OCI-LY7 (cell line): Measurements from ENCODE around the gene SLMAP. TPM values are rescaled to one million over a fixed set of nuclear protein-coding genes. Genes with fewer than 3 reads are reported as not detected.

ENCODE experiments used
- BruUV-seq: library from RNA; stranded (reverse); fragments of 400-500 nt; replicated peaks from 2 replicates; lab custom pipeline; 2021; lab: Mats Ljungman, UMichigan
- CTCF ChIA-PET: fragments of 300-600 bp; sonication (Branson Sonifier 250); formaldehyde crosslinking; loops from one replicate; lab custom pipeline; 2022; ENCODE audit warnings: antibody characterized with exemption; ENCODE audit not compliant: unreplicated experiment; lab: Charles Lee
- POLR2A ChIA-PET: fragments of 300-600 bp; sonication (Branson Sonifier 250); formaldehyde crosslinking; loops from one replicate; lab custom pipeline; 2022; ENCODE audit warnings: antibody characterized with exemption; lab: Charles Lee
- DNase-seq: peaks from one replicate; pipeline ENCODE4 v3.0.0-alpha.2; 2015; ENCODE audit warnings: low spot score
- H2AFZ ChIP-seq: fragments of 200-600 bp; sonication (generic), shearing (Covaris generic); 2 replicates; pipeline ENCODE4 v1.6.1; 2014; ENCODE audit warnings: mild to moderate bottlenecking, antibody characterized with exemption, low read length, moderate library complexity
- H3K27ac ChIP-seq: fragments of 200-600 bp; sonication (generic); 2 replicates; pipeline ENCODE4 v1.5.1; 2014; ENCODE audit warnings: mixed run types, low read depth, mild to moderate bottlenecking, moderate library complexity, low read length, inconsistent platforms; ENCODE audit not compliant: poor library complexity, severe bottlenecking
- H3K36me3 ChIP-seq: fragments of 200-600 bp; sonication (generic); 2 replicates; pipeline ENCODE4 v1.6.1; 2014; ENCODE audit warnings: mild to moderate bottlenecking, antibody characterized with exemption, low read length, moderate library complexity, mixed read lengths; ENCODE audit not compliant: insufficient read depth
- H3K4me1 ChIP-seq: fragments of 200-600 bp; sonication (generic); 2 replicates; pipeline ENCODE4 v1.5.1; 2014; ENCODE audit warnings: mild to moderate bottlenecking, low read length; ENCODE audit not compliant: insufficient read depth, poor library complexity, severe bottlenecking
- H3K4me2 ChIP-seq: fragments of 200-600 bp; sonication (generic); 2 replicates; pipeline ENCODE4 v1.6.1; 2014; ENCODE audit warnings: mild to moderate bottlenecking, low read length
- H3K4me3 ChIP-seq: fragments of 200-600 bp; sonication (generic); 2 replicates; pipeline ENCODE4 v1.5.1; 2014; ENCODE audit warnings: mild to moderate bottlenecking, low read depth, low read length; ENCODE audit not compliant: poor library complexity, severe bottlenecking
- H3K79me2 ChIP-seq: fragments of 200-600 bp; sonication (generic); 2 replicates; pipeline ENCODE4 v1.6.1; 2016; ENCODE audit warnings: low read depth, mild to moderate bottlenecking, low read length, moderate library complexity, mixed read lengths; ENCODE audit not compliant: insufficient read depth
- H3K9me2 ChIP-seq: fragments of 200-600 bp; sonication (generic); 2 replicates; pipeline ENCODE4 v1.6.1; 2016; ENCODE audit warnings: mild to moderate bottlenecking, low read length, mixed read lengths; ENCODE audit not compliant: insufficient read depth
- H3K9me3 ChIP-seq: fragments of 200-600 bp; sonication (generic); 2 replicates; pipeline ENCODE4 v1.6.1; 2014; ENCODE audit warnings: mild to moderate bottlenecking, mixed run types, low read length, mixed read lengths
- H4K20me1 ChIP-seq: fragments of 200-600 bp; sonication (generic); 2 replicates; pipeline ENCODE4 v1.6.1; 2014; ENCODE audit warnings: mild to moderate bottlenecking, antibody characterized with exemption, low read length, moderate library complexity, mixed read lengths; ENCODE audit not compliant: insufficient read depth
- CTCF ChIP-seq: fragments of 200-600 bp; sonication (generic); conservative IDR thresholded peaks from 2 replicates; pipeline ENCODE4 v1.5.1; 2014; ENCODE audit warnings: mild to moderate bottlenecking, antibody characterized with exemption, low read length, moderate library complexity, mixed read lengths
- EZH2phosphoT487 ChIP-seq: fragments of 200-600 bp; sonication (generic); IDR thresholded peaks from 2 replicates; pipeline ENCODE4 v1.6.1; 2018; ENCODE audit warnings: low read depth, borderline replicate concordance, mild to moderate bottlenecking, mixed run types, antibody characterized with exemption, low read length, moderate library complexity, mixed read lengths
- intact Hi-C: fragments of 100-400 bp; cut with micrococcal nuclease; formaldehyde crosslinking; loops from one replicate; pipeline ENCODE4 v1.10.0; 2022; ENCODE audit not compliant: unreplicated experiment
- total RNA-seq, 2 experiments: library from RNA; depleted of rRNA in 1 of 2; stranded (reverse); fragments of >200 nt in 1 of 2; shearing (Covaris generic) in 1 of 2; gene quantifications; 2 replicates each; pipeline ENCODE4 v1.2.3, GENCODE V29; 2014 to 2022

Gene SLMAP
- total RNA-seq, 2 experiments from 2014 or later: 41.6 to 68.4 TPM

- BruUV-seq: no TSS peak
- TF ChIP-seq EZH2phosphoT487: no peak
- TF ChIP-seq CTCF: no peak
- CTCF ChIA-PET: no interaction called here
- POLR2A ChIA-PET: no interaction called here
- no peaks in the 10 kb centered on the region for H3K9me2 ChIP-seq
- H3K9me3 ChIP-seq: no peaks in the 10 kb centered on the region
- no peak overlapping the region for H2AFZ ChIP-seq
- no peak for DNase-seq
- H3K27ac ChIP-seq: no peak overlapping the region
- H3K4me1 ChIP-seq: no peaks in the 10 kb centered on the region
- intact Hi-C loops: no loop called here
- H3K4me2 ChIP-seq: no peak overlapping the region
- no peaks in the 10 kb centered on the region for H3K36me3 ChIP-seq
- no peak overlapping the region for H3K4me3 ChIP-seq
- H4K20me1 ChIP-seq: no peaks in the 10 kb centered on the region
- H3K79me2 ChIP-seq: no peaks in the 10 kb centered on the region
These were observed 192.1 kb downstream of the SLMAP start for GRCh38 chr3:57948080-57948671.

GRCh38 chr3:57948781-57949242, 192.7 kb downstream of the SLMAP start:
- no peak overlapping the region for H3K4me3 ChIP-seq
- no peaks in the 10 kb centered on the region for H3K79me2 ChIP-seq
- no TSS peak for BruUV-seq
- intact Hi-C loops: no loop called here
- no peak overlapping the region for H2AFZ ChIP-seq
- no peaks in the 10 kb centered on the region for H4K20me1 ChIP-seq
- no peaks in the 10 kb centered on the region for H3K4me1 ChIP-seq
- H3K4me2 ChIP-seq: no peak overlapping the region
- no peaks in the 10 kb centered on the region for H3K9me2 ChIP-seq
- no peak for DNase-seq
- TF ChIP-seq CTCF (no peak), EZH2phosphoT487 (no peak)
- H3K9me3 ChIP-seq: no peaks in the 10 kb centered on the region
- H3K36me3 ChIP-seq: no peaks in the 10 kb centered on the region
- POLR2A ChIA-PET: interaction anchor here (0.6 kb wide), 1 partner anchor 96 kb away, joined by 5 read pairs; no protein-coding TSS in a partner anchor
- CTCF ChIA-PET: interaction anchor here (0.6 kb wide), 1 partner anchor 14 kb away, joined by 3 read pairs; no protein-coding TSS in a partner anchor
- H3K27ac ChIP-seq: no peak overlapping the region

- Histone ChIP-seq H3K9me3 (no peaks in the 10 kb centered on the region), H3K4me3 (no peak overlapping the region), H3K27ac (no peak overlapping the region), H3K4me2 (no peak overlapping the region), H3K79me2 (no peaks in the 10 kb centered on the region), H3K9me2 (no peaks in the 10 kb centered on the region), H3K36me3 (no peaks in the 10 kb centered on the region), H2AFZ (no peak overlapping the region), H4K20me1 (no peaks in the 10 kb centered on the region), H3K4me1 (no peaks in the 10 kb centered on the region)
- intact Hi-C loops: no loop called here
- BruUV-seq: no TSS peak
- no peak for DNase-seq
- TF ChIP-seq EZH2phosphoT487: no peak
- no peak for TF ChIP-seq CTCF
- ChIA-PET CTCF (interaction anchor here (0.6 kb wide), 1 partner anchor 15 kb away, joined by 3 read pairs; no protein-coding TSS in a partner anchor), POLR2A (interaction anchor here (0.6 to 1.0 kb wide), 2 partner anchors 91 to 95 kb away, joined by 3 to 5 read pairs; no protein-coding TSS in a partner anchor)
These were observed 193.2 kb downstream of the SLMAP start for GRCh38 chr3:57949344-57949743.
